WTC11 (cell line): ENCODE measurements around the gene SDHAF2. TPM values are rescaled to one million over a fixed set of nuclear protein-coding genes. Genes with fewer than 3 reads are reported as not detected.
A peak's percentile ranks its signal among the peaks of the same experiment; 100 is the strongest.
"Not testable (repeated sequence)": the region's sequence is repeated elsewhere in the genome, so short reads cannot be mapped to it uniquely, and the experiment has no call there.

Experiments used
- ATAC-seq: fragments of 200-7000 bp; cut with Tn5 transposase; 2 replicates; pipeline ENCODE4 v1.10.0; 2021; ENCODE audit warnings: mild to moderate bottlenecking, moderate library complexity
- CTCF ChIA-PET: fragments of 300-600 bp; sonication (Branson Sonifier 250); formaldehyde crosslinking; loops from one replicate; lab custom pipeline; 2021; ENCODE audit warnings: antibody characterized with exemption; lab: Charles Lee
- POLR2A ChIA-PET: fragments of 350-600 bp; sonication (Branson Sonifier 250); formaldehyde crosslinking; loops from one replicate; lab custom pipeline; 2021; ENCODE audit warnings: antibody characterized with exemption; lab: Charles Lee
- DNase-seq: peaks from one replicate; pipeline ENCODE4 v3.0.0; 2021; ENCODE audit warnings: low spot score
- H3K27ac Mint-ChIP-seq: 2 replicates; pipeline ENCODE4 v1.8.0; 2021; ENCODE audit warnings: mixed read lengths
- H3K27me3 Mint-ChIP-seq: 2 replicates; pipeline ENCODE4 v1.8.0; 2021; ENCODE audit warnings: low read depth, mild to moderate bottlenecking, moderate library complexity, mixed read lengths
- H3K36me3 Mint-ChIP-seq: 2 replicates; pipeline ENCODE4 v1.8.0; 2021; ENCODE audit warnings: mixed read lengths
- H3K4me1 Mint-ChIP-seq: 2 replicates; pipeline ENCODE4 v1.8.0; 2022; ENCODE audit warnings: mixed read lengths
- H3K4me3 Mint-ChIP-seq: 2 replicates; pipeline ENCODE4 v1.8.0; 2021; ENCODE audit warnings: mild to moderate bottlenecking, moderate library complexity, mixed read lengths
- H3K9me3 Mint-ChIP-seq: 2 replicates; pipeline ENCODE4 v1.8.0; 2021; ENCODE audit warnings: mixed read lengths
- ELF4 ChIP-seq: sonication (generic); formaldehyde crosslinking; IDR thresholded peaks from 2 replicates; pipeline ENCODE4 v1.8.1; 2022; ENCODE audit warnings: low read depth, mild to moderate bottlenecking, moderate library complexity, missing genetic modification reagents
- FOXJ3 ChIP-seq: sonication (generic); formaldehyde crosslinking; IDR thresholded peaks from 2 replicates; pipeline ENCODE4 v1.9.0; 2021; ENCODE audit warnings: missing genetic modification reagents, mild to moderate bottlenecking, borderline replicate concordance
- IRF2 ChIP-seq: sonication (generic); formaldehyde crosslinking; IDR thresholded peaks from 2 replicates; pipeline ENCODE4 v1.8.0; 2022; ENCODE audit warnings: low read depth, missing genetic modification reagents, borderline replicate concordance
- RELA ChIP-seq: sonication (generic); formaldehyde crosslinking; IDR thresholded peaks from 2 replicates; pipeline ENCODE4 v1.8.1; 2022; ENCODE audit warnings: missing genetic modification reagents, mild to moderate bottlenecking, borderline replicate concordance
- RORB ChIP-seq: fragments of 250-450 bp; sonication (Bioruptor Pico); IDR thresholded peaks from 2 replicates; pipeline ENCODE4 v1.9.0; 2021; ENCODE audit warnings: mild to moderate bottlenecking
- SP1 ChIP-seq: sonication (generic); formaldehyde crosslinking; conservative IDR thresholded peaks from 2 replicates; pipeline ENCODE4 v1.8.1; 2022; ENCODE audit warnings: missing genetic modification reagents
- ZNF121 ChIP-seq: sonication (generic); formaldehyde crosslinking; IDR thresholded peaks from 2 replicates; pipeline ENCODE4 v1.8.0; 2023; ENCODE audit warnings: missing genetic modification reagents
- ZNF232 ChIP-seq: sonication (generic); formaldehyde crosslinking; IDR thresholded peaks from 2 replicates; pipeline ENCODE4 v1.8.0; 2022; ENCODE audit warnings: mild to moderate bottlenecking, missing genetic modification reagents
- ZNF263 ChIP-seq: sonication (generic); formaldehyde crosslinking; IDR thresholded peaks from 2 replicates; pipeline ENCODE4 v1.8.1; 2022; ENCODE audit warnings: low read depth, mild to moderate bottlenecking, moderate library complexity, missing genetic modification reagents
- ZNF317 ChIP-seq: sonication (generic); formaldehyde crosslinking; IDR thresholded peaks from 2 replicates; pipeline ENCODE4 v1.8.1; 2023; ENCODE audit warnings: low read depth, mild to moderate bottlenecking, moderate library complexity, missing genetic modification reagents, borderline replicate concordance
- total RNA-seq: library from RNA; stranded (reverse); gene quantifications from 3 replicates; pipeline ENCODE4 v1.2.3, GENCODE V29; 2021
- TF ChIP-seq, protein P1 (sequence below): sonication (generic); formaldehyde crosslinking; IDR thresholded peaks from 2 replicates; pipeline ENCODE4 v1.8.0; 2022; ENCODE audit warnings: mild to moderate bottlenecking, missing genetic modification reagents
- TF ChIP-seq, protein P2 (sequence below): fragments of 250-450 bp; sonication (Bioruptor Pico); IDR thresholded peaks from 2 replicates; pipeline ENCODE4 v1.8.0; 2021; ENCODE audit warnings: mild to moderate bottlenecking
- TF ChIP-seq, protein P3 (sequence below): sonication (generic); formaldehyde crosslinking; IDR thresholded peaks from 2 replicates; pipeline ENCODE4 v1.8.1; 2022; ENCODE audit warnings: mild to moderate bottlenecking, missing genetic modification reagents, moderate library complexity, borderline replicate concordance
- TF ChIP-seq, protein P4 (sequence below): fragments of 250-450 bp; sonication (Bioruptor Pico); IDR thresholded peaks from 2 replicates; pipeline ENCODE4 v1.9.0; 2021; ENCODE audit warnings: mild to moderate bottlenecking, borderline replicate concordance
- TF ChIP-seq, protein P5 (sequence below): sonication (generic); formaldehyde crosslinking; IDR thresholded peaks from 2 replicates; pipeline ENCODE4 v1.8.1; 2023; ENCODE audit warnings: mild to moderate bottlenecking, missing genetic modification reagents
- TF ChIP-seq, protein P6 (sequence below): fragments of 200-600 bp; IDR thresholded peaks from 2 replicates; pipeline ENCODE4 v1.8.0; 2022; ENCODE audit warnings: antibody characterized with exemption

The SDHAF2 gene
- total RNA-seq, 1 experiment from 2014 or later: 36.5 TPM

DNA sequence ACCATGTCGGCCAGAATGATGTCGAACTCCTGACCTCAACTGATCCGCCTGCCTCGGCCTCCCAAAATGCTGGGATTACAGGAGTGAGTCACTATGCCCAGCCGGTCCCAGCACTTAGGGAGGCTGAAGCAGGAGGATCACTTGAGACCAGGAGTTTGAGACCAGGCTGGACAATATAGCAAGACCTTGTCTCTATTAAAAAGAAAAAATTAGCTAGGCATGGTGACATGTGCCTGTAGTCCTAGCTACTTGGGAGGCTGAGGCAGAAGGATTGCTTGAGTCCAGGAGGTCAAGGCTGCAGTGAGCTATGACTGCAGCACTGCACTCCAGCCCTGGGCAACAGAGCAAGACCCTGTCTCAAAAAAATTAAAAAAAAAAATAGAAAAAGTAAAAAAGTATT lies 46.1 kb upstream of the SDHAF2 start:
- H3K4me1 Mint-ChIP-seq, H3K27me3 Mint-ChIP-seq: not testable (repeated sequence)

DNA sequence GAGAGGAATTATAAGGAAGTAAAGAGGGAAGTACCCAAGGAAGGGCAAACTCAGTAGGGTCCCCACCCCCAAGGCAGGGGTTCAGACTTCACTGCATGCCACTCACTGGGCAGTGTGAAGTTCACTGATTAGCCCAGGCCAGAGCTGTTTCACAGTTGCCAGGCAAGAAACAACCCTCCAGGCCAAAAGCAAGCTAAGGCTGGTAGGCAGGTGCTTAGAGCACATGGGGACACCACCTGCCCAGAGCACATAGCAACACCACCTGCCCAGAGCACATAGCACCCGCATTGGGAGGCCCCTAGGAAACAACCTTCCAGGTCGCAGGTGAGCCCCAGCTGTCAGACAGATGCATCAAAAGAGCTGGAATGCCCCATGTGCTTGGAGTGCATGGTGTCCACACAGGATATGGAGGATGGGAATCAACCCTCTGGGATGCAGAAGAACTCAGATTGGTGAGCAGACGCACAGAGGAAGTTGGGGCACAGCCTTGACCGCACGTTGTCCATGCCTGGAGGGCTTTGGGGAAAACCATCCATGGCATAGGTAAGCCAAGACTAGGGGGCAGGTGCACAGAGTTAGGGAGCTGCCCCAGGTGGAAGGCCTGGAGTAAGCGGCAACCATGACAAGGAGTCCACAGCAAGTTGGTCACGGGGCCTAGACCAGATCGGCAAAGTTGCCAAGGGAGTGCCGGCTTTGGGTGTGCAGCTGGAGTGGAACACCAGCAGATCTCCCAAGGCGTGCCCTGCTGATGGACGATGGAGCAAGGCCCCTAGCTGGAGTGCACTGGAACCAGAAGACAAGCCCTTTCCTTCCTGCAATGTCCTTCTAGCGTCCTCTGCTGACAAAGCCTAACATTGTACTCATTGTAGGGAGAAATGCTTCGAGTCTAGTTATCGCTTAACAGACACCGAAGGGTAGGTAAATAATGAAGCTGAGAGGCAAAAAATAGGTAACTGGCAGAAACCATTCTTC lies 45.4 kb upstream of the SDHAF2 start:
- Mint-ChIP-seq H3K4me3 (no peak overlapping the region), H3K4me1 (peaks cover 5% of the 10 kb centered on the region; the same call in 1 of the 2 replicates), H3K9me3 (peaks cover 4% of the 10 kb centered on the region), H3K27me3 (no peaks in the 10 kb centered on the region)
- POLR2A ChIA-PET: interaction anchor here (0.5 to 1.7 kb wide), 3 partner anchors 12 to 45 kb away, joined by 4 read pairs; partner anchors contain the start of genes CPSF7, CYB561A3, SDHAF2 and TMEM138
- TF ChIP-seq, protein P1, sequence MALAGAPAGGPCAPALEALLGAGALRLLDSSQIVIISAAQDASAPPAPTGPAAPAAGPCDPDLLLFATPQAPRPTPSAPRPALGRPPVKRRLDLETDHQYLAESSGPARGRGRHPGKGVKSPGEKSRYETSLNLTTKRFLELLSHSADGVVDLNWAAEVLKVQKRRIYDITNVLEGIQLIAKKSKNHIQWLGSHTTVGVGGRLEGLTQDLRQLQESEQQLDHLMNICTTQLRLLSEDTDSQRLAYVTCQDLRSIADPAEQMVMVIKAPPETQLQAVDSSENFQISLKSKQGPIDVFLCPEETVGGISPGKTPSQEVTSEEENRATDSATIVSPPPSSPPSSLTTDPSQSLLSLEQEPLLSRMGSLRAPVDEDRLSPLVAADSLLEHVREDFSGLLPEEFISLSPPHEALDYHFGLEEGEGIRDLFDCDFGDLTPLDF (CRISPR knock-in tag): no peak
- no peak for TF ChIP-seq IRF2 (CRISPR knock-in tag)
- TF ChIP-seq, protein P2, sequence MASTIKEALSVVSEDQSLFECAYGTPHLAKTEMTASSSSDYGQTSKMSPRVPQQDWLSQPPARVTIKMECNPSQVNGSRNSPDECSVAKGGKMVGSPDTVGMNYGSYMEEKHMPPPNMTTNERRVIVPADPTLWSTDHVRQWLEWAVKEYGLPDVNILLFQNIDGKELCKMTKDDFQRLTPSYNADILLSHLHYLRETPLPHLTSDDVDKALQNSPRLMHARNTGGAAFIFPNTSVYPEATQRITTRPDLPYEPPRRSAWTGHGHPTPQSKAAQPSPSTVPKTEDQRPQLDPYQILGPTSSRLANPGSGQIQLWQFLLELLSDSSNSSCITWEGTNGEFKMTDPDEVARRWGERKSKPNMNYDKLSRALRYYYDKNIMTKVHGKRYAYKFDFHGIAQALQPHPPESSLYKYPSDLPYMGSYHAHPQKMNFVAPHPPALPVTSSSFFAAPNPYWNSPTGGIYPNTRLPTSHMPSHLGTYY: no peak
- 0 out of 2 replicates have a peak, but pooled peaks have one; percentile 65 for TF ChIP-seq ZNF317 (CRISPR knock-in tag)
- no peak for TF ChIP-seq ZNF263
- no peak for TF ChIP-seq ELF4
- TF ChIP-seq, protein P3, sequence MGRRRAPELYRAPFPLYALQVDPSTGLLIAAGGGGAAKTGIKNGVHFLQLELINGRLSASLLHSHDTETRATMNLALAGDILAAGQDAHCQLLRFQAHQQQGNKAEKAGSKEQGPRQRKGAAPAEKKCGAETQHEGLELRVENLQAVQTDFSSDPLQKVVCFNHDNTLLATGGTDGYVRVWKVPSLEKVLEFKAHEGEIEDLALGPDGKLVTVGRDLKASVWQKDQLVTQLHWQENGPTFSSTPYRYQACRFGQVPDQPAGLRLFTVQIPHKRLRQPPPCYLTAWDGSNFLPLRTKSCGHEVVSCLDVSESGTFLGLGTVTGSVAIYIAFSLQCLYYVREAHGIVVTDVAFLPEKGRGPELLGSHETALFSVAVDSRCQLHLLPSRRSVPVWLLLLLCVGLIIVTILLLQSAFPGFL (CRISPR knock-in tag): no peak
- TF ChIP-seq, all 79 proteins: peak for 1
- DNase-seq (peak; percentile 23), ATAC-seq (peak; percentile 69)
- no peaks in the 10 kb centered on the region for H3K36me3 Mint-ChIP-seq
- CTCF ChIA-PET: interaction anchor here (0.8 to 10.1 kb wide), 26 partner anchors 13 to 275 kb away, joined by 3 to 346 read pairs (median 4); partner anchors contain the start of genes CPSF7, CYB561A3, DDB1 and SDHAF2
- H3K27ac Mint-ChIP-seq: no peak overlapping the region

More for the DNA sequence above, 46.1 kb upstream of the SDHAF2 start:
- POLR2A ChIA-PET, H3K27ac Mint-ChIP-seq, H3K4me3 Mint-ChIP-seq, H3K36me3 Mint-ChIP-seq, DNase-seq, H3K9me3 Mint-ChIP-seq, ATAC-seq: not testable (repeated sequence)
- peak; percentile 23; the same call in 1 of the 2 replicates for TF ChIP-seq ZNF121 (CRISPR knock-in tag)
- CTCF ChIA-PET: interaction anchor here (1.1 to 10.1 kb wide), 7 partner anchors 17 to 131 kb away, joined by 3 to 346 read pairs (median 15); partner anchors contain the start of genes CYB561A3, DDB1, TKFC and TMEM138

DNA sequence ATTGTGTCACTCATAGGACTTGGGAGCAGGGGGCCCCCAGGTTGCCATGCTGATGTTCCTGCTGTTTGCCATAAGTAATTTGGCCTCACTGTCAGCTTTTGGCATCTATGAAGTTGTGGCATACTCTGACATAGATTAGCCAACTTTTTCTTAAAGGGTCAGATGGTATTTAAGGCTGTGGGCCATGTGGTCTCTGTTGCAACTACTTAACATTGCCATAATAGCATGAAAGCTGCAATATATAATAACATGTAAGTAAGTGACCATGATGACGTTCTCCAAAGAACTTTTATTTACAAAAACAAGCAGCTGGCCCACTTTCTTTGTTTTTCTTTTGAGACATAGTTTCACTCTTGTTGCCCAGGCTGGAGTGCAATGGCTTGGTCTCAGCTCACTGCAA lies 39.8 kb upstream of the SDHAF2 start:
- H3K4me1 Mint-ChIP-seq: peaks cover 25% of the 10 kb centered on the region
- H3K4me3 Mint-ChIP-seq: no peak overlapping the region
- CTCF ChIA-PET: interaction anchor here (0.7 to 5.7 kb wide), 2 partner anchors 54 to 137 kb away, joined by 3 to 53 read pairs; no protein-coding TSS in a partner anchor
- ATAC-seq: no peak
- peaks cover 12% of the 10 kb centered on the region for H3K36me3 Mint-ChIP-seq
- H3K9me3 Mint-ChIP-seq: peaks cover 10% of the 10 kb centered on the region
- H3K27me3 Mint-ChIP-seq: no peaks in the 10 kb centered on the region
- DNase-seq: no peak
- POLR2A ChIA-PET: no interaction called here
- no peak overlapping the region for H3K27ac Mint-ChIP-seq
- no peak for TF ChIP-seq FOXJ3
- TF ChIP-seq RORB (CRISPR knock-in tag): no peak
- TF ChIP-seq, protein P4, sequence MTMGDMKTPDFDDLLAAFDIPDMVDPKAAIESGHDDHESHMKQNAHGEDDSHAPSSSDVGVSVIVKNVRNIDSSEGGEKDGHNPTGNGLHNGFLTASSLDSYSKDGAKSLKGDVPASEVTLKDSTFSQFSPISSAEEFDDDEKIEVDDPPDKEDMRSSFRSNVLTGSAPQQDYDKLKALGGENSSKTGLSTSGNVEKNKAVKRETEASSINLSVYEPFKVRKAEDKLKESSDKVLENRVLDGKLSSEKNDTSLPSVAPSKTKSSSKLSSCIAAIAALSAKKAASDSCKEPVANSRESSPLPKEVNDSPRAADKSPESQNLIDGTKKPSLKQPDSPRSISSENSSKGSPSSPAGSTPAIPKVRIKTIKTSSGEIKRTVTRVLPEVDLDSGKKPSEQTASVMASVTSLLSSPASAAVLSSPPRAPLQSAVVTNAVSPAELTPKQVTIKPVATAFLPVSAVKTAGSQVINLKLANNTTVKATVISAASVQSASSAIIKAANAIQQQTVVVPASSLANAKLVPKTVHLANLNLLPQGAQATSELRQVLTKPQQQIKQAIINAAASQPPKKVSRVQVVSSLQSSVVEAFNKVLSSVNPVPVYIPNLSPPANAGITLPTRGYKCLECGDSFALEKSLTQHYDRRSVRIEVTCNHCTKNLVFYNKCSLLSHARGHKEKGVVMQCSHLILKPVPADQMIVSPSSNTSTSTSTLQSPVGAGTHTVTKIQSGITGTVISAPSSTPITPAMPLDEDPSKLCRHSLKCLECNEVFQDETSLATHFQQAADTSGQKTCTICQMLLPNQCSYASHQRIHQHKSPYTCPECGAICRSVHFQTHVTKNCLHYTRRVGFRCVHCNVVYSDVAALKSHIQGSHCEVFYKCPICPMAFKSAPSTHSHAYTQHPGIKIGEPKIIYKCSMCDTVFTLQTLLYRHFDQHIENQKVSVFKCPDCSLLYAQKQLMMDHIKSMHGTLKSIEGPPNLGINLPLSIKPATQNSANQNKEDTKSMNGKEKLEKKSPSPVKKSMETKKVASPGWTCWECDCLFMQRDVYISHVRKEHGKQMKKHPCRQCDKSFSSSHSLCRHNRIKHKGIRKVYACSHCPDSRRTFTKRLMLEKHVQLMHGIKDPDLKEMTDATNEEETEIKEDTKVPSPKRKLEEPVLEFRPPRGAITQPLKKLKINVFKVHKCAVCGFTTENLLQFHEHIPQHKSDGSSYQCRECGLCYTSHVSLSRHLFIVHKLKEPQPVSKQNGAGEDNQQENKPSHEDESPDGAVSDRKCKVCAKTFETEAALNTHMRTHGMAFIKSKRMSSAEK: no peak
- no peak for TF ChIP-seq SP1 (CRISPR knock-in tag)
- TF ChIP-seq RELA (CRISPR knock-in tag): no peak
- TF ChIP-seq, protein P5, sequence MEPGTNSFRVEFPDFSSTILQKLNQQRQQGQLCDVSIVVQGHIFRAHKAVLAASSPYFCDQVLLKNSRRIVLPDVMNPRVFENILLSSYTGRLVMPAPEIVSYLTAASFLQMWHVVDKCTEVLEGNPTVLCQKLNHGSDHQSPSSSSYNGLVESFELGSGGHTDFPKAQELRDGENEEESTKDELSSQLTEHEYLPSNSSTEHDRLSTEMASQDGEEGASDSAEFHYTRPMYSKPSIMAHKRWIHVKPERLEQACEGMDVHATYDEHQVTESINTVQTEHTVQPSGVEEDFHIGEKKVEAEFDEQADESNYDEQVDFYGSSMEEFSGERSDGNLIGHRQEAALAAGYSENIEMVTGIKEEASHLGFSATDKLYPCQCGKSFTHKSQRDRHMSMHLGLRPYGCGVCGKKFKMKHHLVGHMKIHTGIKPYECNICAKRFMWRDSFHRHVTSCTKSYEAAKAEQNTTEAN: no peak
- TF ChIP-seq ZNF232 (CRISPR knock-in tag): no peak
- TF ChIP-seq, protein P6, sequence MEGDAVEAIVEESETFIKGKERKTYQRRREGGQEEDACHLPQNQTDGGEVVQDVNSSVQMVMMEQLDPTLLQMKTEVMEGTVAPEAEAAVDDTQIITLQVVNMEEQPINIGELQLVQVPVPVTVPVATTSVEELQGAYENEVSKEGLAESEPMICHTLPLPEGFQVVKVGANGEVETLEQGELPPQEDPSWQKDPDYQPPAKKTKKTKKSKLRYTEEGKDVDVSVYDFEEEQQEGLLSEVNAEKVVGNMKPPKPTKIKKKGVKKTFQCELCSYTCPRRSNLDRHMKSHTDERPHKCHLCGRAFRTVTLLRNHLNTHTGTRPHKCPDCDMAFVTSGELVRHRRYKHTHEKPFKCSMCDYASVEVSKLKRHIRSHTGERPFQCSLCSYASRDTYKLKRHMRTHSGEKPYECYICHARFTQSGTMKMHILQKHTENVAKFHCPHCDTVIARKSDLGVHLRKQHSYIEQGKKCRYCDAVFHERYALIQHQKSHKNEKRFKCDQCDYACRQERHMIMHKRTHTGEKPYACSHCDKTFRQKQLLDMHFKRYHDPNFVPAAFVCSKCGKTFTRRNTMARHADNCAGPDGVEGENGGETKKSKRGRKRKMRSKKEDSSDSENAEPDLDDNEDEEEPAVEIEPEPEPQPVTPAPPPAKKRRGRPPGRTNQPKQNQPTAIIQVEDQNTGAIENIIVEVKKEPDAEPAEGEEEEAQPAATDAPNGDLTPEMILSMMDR: no peak
- TF ChIP-seq, protein P2: no peak
